ENCODE data around the gene GPC5.
"Not testable (repeated sequence)": the region's sequence is repeated elsewhere in the genome, so short reads cannot be mapped to it uniquely, and the experiment has no call there.

DNA sequence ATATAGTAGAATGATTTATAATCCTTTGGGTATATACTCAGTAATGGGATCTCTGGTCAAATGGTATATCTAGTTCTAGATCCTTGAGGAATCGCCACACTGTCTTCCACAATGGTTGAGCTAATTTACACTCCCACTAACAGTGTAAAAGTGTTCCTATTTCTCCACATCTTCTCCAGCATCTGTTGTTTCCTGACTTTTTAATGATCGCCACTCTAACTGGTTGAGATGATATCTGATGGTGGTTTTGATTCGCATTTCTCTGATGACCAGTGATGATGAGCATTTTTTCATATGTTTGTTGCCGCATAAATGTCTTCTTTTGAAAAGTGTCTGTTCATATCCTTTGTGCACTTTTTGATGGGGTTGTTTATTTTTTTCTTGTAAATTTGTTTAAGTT is 1140.7 kb downstream of the GPC5 start:
- not testable (repeated sequence) for TF ChIP-seq EZH2phosphoT487 (IDR thresholded peaks at IDR 0.05; ENCODE audit: low read depth); CTCF (IDR thresholded peaks at IDR 0.05; ENCODE audit: low read depth, low read length)

All from OCI-LY3 (cell line).